HepG2 (cell line): Measurements from ENCODE around the gene LCK. TPM values are rescaled to one million over a fixed set of nuclear protein-coding genes. Genes with fewer than 3 reads are reported as not detected.

Experiments
- CEBPG ChIP-seq: IDR thresholded peaks from 2 replicates; pipeline ENCODE4 v1.6.1; 2016
- GABPA ChIP-seq, 2 experiments: IDR thresholded peaks; 2 replicates each; pipeline ENCODE4 v1.6.1; 2011 to 2016; ENCODE audit warnings: low read depth in 2 of 2, low read length in 1 of 2, missing biosample characterization in 1 of 2, missing genetic modification characterization in 1 of 2
- KLF16 ChIP-seq, 2 experiments: sonication (generic) in 1 of 2; formaldehyde crosslinking in 1 of 2; IDR thresholded peaks; 2 replicates each; pipeline versions ENCODE4 v1.6.1 to v1.8.0; 2016 to 2023; ENCODE audit warnings: missing genetic modification reagents in 2 of 2, missing compliant biosample characterization in 1 of 2
- LCORL ChIP-seq, 2 experiments: fragments of 450-650 bp in 1 of 2; sonication (generic) in 1 of 2; formaldehyde crosslinking in 1 of 2; IDR thresholded peaks; 2 replicates each; pipeline versions ENCODE4 v1.5.0 to v1.6.1; 2017 to 2020; ENCODE audit warnings: antibody characterized with exemption in 1 of 2, missing genetic modification reagents in 1 of 2
- NFIB ChIP-seq: sonication (generic); formaldehyde crosslinking; IDR thresholded peaks from 2 replicates; pipeline ENCODE4 v1.9.0; 2021; ENCODE audit warnings: missing genetic modification reagents, mild to moderate bottlenecking, borderline replicate concordance
- POLR2AphosphoS5 ChIP-seq: IDR thresholded peaks from 2 replicates; pipeline ENCODE4 v1.6.1; 2012; ENCODE audit warnings: low read depth, low read length
- RBM39 ChIP-seq: fragments of 200-400 bp; formaldehyde crosslinking; IDR thresholded peaks from one replicate; pipeline ENCODE4 v1.6.1; 2018; ENCODE audit warnings: antibody characterized with exemption, mild to moderate bottlenecking, low read depth, low read length; ENCODE audit not compliant: poor library complexity, severe bottlenecking
- TOPORS ChIP-seq: sonication (generic); formaldehyde crosslinking; IDR thresholded peaks from 2 replicates; pipeline ENCODE4 v1.8.0; 2023; ENCODE audit warnings: mild to moderate bottlenecking, missing genetic modification reagents
- ZBTB26 ChIP-seq: IDR thresholded peaks from 2 replicates; pipeline ENCODE4 v1.6.1; 2016; ENCODE audit warnings: missing compliant biosample characterization, missing genetic modification reagents, borderline replicate concordance
- ZFP36L1 ChIP-seq: sonication (generic); formaldehyde crosslinking; IDR thresholded peaks from 2 replicates; pipeline ENCODE4 v1.8.0; 2022; ENCODE audit warnings: mild to moderate bottlenecking, missing genetic modification reagents, moderate library complexity
- ZGPAT ChIP-seq: IDR thresholded peaks from 2 replicates; pipeline ENCODE4 v1.6.1; 2016; ENCODE audit warnings: mild to moderate bottlenecking
- ZNF224 ChIP-seq: sonication (generic); formaldehyde crosslinking; IDR thresholded peaks from 2 replicates; pipeline ENCODE4 v1.5.0; 2020; ENCODE audit warnings: mild to moderate bottlenecking, missing genetic modification reagents
- ZNF260 ChIP-seq: sonication (generic); formaldehyde crosslinking; IDR thresholded peaks from 2 replicates; pipeline ENCODE4 v1.4.0; 2020; ENCODE audit warnings: missing genetic modification reagents, low read depth, mild to moderate bottlenecking, borderline replicate concordance
- ZNF407 ChIP-seq: sonication (generic); formaldehyde crosslinking; IDR thresholded peaks from one replicate; pipeline ENCODE4 v1.5.1; 2020; ENCODE audit warnings: mild to moderate bottlenecking, missing genetic modification reagents; ENCODE audit errors: not compliant biosample characterization
- ZNF543 ChIP-seq: sonication (generic); formaldehyde crosslinking; IDR thresholded peaks from 2 replicates; pipeline ENCODE4 v1.4.0; 2020; ENCODE audit warnings: mild to moderate bottlenecking, missing genetic modification reagents
- ZNF768 ChIP-seq: sonication (generic); formaldehyde crosslinking; IDR thresholded peaks from 2 replicates; pipeline ENCODE4 v1.4.0; 2020; ENCODE audit warnings: missing genetic modification reagents
- ZSCAN29 ChIP-seq: sonication (generic); formaldehyde crosslinking; conservative IDR thresholded peaks from 2 replicates; pipeline ENCODE4 v1.4.0; 2020; ENCODE audit warnings: mild to moderate bottlenecking, missing genetic modification reagents
- ZSCAN9 ChIP-seq: IDR thresholded peaks from 2 replicates; pipeline ENCODE4 v1.6.1; 2016; ENCODE audit warnings: borderline replicate concordance
- polyA plus RNA-seq, 8 experiments: library from polyadenylated mRNA; depleted of rRNA in 3 of 8; stranded (reverse) in 7 of 8; unstranded in 1 of 8; fragments of >200 nt; fragmentation: Illumina TruSeq in 4 of 8; extraction: Trizol in 4 of 8; gene quantifications; 2 replicates each; pipeline versions ENCODE4 v1.2.1 to v1.2.3, GENCODE V29; 2011 to 2016; ENCODE audit warnings: low read depth in 4 of 8, missing spikeins in 1 of 8, mixed read lengths in 1 of 8; ENCODE audit not compliant: insufficient read depth in 1 of 8
- total RNA-seq, 5 experiments: library from RNA; depleted of rRNA; stranded (reverse); fragments of >200 nt; fragmentation: Illumina TruSeq; extraction: Trizol; gene quantifications; 2 replicates each; pipeline ENCODE4 v1.2.3, GENCODE V29; 2016; ENCODE audit warnings: low read depth in 1 of 5

The LCK gene
- total and polyA plus RNA-seq, 2 of the 13 experiments (the other 11 are each of a cell fraction or from before 2014, with no cell fraction given), result 0.93 to 1.8 TPM

GRCh38 chr1:32241001-32241763 is 9.9 kb upstream of the LCK start (continued):
- TF ChIP-seq ZNF407 (CRISPR knock-in tag), result no peak
- no peak for TF ChIP-seq NFIB (CRISPR knock-in tag)
- no peak for TF ChIP-seq ZNF260
- no peak for TF ChIP-seq POLR2AphosphoS5
- TF ChIP-seq ZGPAT (CRISPR knock-in tag), result no peak; the same call in 1 of the 2 replicates
- TF ChIP-seq ZBTB26 (CRISPR knock-in tag), result no peak
- no peak for TF ChIP-seq TOPORS (CRISPR knock-in tag)
- 0 out of 4 replicates have a peak, but pooled peaks of 1 of the 2 experiments have one; percentile 40 for TF ChIP-seq KLF16 (CRISPR knock-in tag; IDR thresholded peaks at IDR 0.05)
- no peak for TF ChIP-seq RBM39
- no peak; the same call in 1 of the 2 replicates for TF ChIP-seq ZNF768 (CRISPR knock-in tag)
- 0 out of 2 replicates have a peak, but pooled peaks have one; percentile 26 for TF ChIP-seq ZSCAN29 (CRISPR knock-in tag)
- no peak for TF ChIP-seq ZNF224
- peak; percentile 51; the same call in 1 of the 2 replicates for TF ChIP-seq ZFP36L1 (CRISPR knock-in tag)
- TF ChIP-seq CEBPG (CRISPR knock-in tag), result no peak
- TF ChIP-seq GABPA (IDR thresholded peaks at IDR 0.05; ENCODE audit: low read depth, low read length), result no peak
- no peak for TF ChIP-seq GABPA (CRISPR knock-in tag; IDR thresholded peaks at IDR 0.05; ENCODE audit: low read depth)
- TF ChIP-seq LCORL (IDR thresholded peaks at IDR 0.05), result no peak
- no peak for TF ChIP-seq LCORL (CRISPR knock-in tag; IDR thresholded peaks at IDR 0.05)
- peak; percentile 59; the same call in 1 of the 2 replicates for TF ChIP-seq ZNF543 (CRISPR knock-in tag)
- peak; percentile 39; the same call in 1 of the 2 replicates for TF ChIP-seq ZSCAN9 (CRISPR knock-in tag)
